HG03045 (cell line): ENCODE measurements around the gene VWA8.
"Not testable (repeated sequence)": the region's sequence is repeated elsewhere in the genome, so short reads cannot be mapped to it uniquely, and the experiment has no call there.

Experiments
- ATAC-seq: cut with Tn5 transposase; IDR thresholded peaks from one replicate; pipeline ENCODE4 v1.9.1; 2021; ENCODE audit warnings: mild to moderate bottlenecking, moderate library complexity; ENCODE audit not compliant: unreplicated experiment

VWA8 gene

DNA sequence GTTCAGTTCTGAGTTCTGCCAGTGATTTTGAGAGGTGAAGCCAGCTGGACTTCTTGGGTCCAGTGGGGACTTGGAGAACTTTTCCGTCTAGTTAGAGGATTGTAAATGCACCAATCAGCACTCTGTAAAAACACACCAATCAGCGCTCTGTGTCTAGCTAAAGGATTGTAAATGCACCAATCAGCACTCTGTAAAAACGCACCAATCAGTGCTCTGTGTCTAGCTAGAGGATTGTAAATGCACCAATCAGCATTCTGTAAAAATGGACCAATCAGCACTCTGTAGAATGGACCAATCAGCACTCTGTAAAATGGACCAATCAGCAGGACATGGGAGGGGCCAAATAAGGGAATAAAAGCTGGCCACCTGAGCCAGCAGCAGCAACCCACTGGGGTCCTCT is 418.1 kb downstream of the VWA8 start:
- not testable (repeated sequence) for ATAC-seq

DNA sequence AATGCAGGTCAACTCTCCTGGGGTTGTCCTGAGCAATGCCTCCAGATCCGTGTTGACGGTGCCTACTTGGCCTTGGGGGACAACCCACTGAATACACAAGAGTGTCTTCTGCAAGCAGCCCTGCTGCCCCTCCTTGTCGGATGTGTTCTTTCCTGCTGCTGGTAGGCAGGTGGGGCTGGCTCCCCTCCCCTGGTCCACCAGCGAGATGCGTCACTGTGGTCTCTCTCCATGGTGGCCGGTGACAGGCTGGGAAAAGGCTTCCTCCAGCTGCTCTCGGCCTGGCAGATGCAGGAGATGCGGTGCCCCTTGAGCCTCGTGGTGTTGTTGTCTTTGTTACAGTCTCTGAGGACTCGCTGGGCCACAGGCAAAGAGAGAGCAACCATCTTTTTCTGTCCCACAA is 418.6 kb downstream of the VWA8 start:
- no peak for ATAC-seq

DNA sequence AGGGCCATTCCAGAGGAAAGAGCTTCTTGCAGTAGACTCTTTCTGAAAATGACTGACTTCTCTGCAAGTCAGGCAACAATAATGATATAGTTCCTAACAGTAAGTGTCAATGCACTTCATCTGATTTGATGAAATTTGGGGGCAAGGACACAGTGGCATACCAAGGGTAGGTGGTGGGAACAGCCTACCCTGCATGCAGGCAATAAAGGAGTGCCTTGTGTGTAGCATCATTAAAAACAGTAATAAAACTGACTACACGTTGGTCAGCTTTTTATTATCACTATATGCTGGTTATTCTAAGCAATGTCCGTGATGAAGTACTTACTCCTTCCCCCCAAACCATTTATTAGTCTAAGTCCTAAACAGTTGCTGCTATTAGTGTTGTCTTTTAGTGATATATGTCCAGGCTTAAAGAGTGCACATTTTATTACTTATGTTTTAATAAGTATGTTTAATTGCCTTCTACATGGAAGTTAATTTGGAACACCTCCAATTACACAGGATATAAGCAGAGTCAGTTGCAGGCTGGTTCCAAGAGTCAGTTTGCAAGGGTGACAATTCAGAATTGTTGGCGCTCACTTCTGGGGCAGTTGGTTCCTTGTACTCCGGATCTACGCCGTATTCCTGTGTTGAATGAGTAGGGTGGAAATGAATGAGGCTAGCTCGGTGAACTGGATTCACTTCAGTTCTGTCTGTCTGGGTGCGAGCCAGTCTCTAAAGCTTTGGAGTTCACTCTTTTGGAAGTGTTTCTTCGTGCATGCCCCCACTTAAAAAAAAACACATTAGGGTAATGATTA is 419.6 kb downstream of the VWA8 start:
- ATAC-seq, result no peak

DNA sequence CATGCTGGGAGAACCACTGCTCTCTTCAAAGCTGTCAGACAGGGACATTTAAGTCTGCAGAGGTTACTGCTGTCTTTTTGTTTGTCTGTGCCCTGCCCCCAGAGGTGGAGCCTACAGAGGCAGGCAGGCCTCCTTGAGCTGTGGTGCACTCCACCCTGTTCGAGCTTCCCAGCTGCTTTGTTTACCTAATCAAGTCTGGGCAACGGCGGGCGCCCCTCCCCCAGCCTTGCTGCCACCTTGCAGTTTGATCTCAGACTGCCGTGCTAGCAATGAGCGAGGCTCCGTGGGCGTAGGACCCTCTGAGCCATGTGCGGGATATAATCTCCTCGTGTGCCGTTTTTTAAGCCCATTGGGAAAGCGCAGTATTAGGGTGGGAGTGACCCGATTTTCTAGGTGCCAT is 420.7 kb downstream of the VWA8 start:
- ATAC-seq, result not testable (repeated sequence)

DNA sequence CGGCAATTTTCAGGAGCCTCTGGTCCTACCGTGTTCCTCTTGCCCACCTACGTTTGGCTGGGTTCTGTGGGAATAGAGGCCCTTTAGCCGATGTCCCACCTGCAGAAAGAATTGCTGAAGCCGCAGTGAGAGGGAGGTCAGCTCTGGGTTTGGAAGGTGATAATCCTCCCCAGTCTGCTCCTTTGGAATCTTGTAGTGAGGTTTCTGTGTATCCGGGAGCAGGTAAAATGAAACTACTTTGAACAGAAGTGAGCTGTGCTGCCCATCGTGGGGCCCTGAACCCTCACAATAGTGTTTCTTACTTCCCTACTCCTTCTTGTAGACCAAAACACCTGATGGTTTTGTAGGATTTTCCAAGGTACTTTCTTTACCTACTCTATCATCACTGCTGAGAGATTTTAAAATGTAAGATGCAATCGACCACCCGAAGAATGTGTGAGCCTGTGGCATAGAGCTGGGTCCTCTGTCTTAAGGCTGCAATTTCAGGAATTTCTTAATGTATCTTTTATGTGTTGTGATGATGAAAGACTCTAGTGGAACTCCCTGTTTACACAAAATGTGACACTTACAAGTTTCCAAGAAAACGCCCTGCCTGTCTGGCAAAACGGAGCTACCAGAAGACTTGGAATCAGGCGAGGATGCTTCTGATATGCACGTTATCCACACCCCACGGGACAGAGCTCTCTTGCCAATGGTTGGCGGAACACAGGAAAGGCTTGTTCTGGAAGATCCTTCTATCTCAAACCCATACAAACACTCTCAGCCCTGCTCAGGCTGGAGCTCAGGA is 427.4 kb downstream of the VWA8 start:
- no peak for ATAC-seq

DNA sequence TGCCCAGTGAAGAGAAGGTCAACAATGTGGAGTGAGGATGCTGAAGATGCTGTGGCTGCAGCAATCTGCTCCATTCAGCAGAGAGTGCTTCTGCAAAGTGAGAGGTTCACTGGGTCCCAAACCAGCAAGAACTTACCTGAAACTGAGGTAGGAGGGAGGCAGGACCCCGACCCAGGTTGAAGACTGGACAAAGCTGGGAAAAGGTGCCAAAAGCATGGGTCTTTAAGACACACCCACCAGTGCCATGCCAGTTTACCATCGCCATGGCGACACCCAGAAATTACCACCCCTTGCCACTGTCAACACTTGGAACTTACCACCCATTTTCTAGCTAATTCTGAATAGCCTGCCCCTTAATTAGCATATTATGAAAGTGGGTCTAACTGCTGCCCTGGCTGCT is 432.9 kb downstream of the VWA8 start:
- ATAC-seq, result no peak

DNA sequence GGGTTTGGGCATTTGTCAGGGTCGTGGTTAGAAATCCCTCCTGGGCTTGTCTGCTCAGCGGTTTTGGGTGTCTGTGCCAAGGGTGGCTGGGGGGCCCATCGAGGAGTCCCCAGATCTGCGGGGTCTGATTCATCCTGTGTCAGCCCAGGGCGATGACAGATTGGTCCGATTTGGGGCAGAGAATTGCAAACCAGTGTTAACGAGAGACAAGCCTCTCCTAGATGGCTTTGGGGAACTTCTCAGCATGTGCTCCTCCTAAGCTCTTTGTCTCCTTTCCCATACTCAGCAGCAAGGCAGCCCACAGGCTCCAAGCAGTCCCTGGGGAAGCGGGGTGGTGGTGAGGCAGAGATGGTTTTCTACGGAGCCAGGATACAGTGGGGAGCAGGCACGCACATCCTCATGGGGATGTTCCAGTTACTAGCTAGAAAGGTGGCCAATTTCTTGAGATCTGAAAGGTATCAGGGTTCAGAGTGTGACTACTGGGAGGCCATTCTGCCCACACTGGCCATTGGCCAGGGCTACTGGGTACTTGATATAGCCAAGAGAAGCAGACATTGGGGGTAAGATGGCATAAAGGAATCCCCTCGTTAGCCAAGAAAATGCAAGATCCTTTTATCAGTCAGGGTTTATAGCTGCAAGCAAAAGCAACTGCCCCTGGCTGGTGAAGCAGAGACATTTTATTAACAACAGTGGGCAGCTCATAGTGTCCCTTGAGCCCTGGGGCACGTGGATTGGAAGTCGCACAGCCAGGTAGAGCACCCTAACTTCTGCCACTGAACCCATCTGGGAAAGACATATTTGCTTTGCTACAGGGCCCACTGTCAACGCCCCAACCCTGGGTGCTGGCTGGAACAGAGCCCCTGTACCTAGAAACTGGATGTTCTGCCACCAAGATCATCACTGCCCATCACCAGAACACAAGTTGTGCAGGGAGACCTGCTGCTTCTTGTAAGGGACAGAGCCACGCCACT is 440.0 kb downstream of the VWA8 start:
- no peak for ATAC-seq

DNA sequence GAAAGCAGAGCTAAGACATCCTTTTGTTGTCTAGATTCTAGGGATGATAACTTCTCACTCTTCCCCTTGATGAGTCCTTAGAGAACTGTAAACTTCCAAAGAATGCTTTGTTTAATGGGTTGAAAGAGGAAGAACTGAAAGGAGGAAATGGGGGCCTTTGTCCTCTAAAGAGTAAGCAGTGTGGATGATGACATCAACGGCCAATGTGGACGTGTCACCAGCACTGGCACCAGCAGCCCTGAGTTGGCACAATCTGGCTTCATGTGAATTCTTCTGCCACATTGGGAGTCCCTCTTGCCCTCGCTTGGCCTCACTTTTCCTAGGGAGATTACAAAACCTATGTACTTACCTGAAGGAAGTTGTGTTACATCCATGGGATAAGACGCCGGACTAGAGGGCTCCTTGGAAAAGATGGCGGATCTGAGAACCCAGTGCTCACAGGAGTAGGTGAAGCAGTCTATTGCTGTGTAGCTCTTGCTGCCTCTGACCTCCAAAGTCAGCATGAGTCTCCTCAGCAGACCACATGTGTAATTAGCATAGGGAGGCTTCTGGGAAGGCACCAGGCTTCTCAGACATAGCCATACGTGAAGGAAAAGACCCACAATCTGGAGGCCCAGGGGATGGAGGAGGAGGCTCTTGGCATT is 440.8 kb downstream of the VWA8 start:
- no peak for ATAC-seq
